SK-N-SH treated with all-trans-retinoic acid at 6 μM for 48 hours (cell line): ENCODE data around the gene CIRBP.

ENCODE experiments used
- ATAC-seq: fragments of 200-7000 bp; cut with Tn5 transposase; 3 replicates; pipeline ENCODE4 v1.9.1; 2020; ENCODE audit warnings: mild to moderate bottlenecking, moderate library complexity
- BACH2 ChIP-seq: fragments of 250-450 bp; sonication (Bioruptor Pico); IDR thresholded peaks from 2 replicates; pipeline ENCODE4 v1.9.0; 2021; ENCODE audit warnings: mild to moderate bottlenecking, borderline replicate concordance
- CREB5 ChIP-seq: fragments of 250-450 bp; sonication (Bioruptor Pico); IDR thresholded peaks from 2 replicates; pipeline ENCODE4 v1.5.1; 2020; ENCODE audit warnings: low read depth, mild to moderate bottlenecking, moderate library complexity
- CSDC2 ChIP-seq: fragments of 250-450 bp; sonication (Bioruptor Pico); IDR thresholded peaks from 2 replicates; pipeline ENCODE4 v1.5.0; 2020; ENCODE audit warnings: mild to moderate bottlenecking, moderate library complexity
- CSRNP3 ChIP-seq: fragments of 250-450 bp; sonication (Bioruptor Pico); IDR thresholded peaks from 2 replicates; pipeline ENCODE4 v1.5.1; 2021; ENCODE audit warnings: mild to moderate bottlenecking, moderate library complexity
- ESRRG ChIP-seq: fragments of 250-450 bp; sonication (Bioruptor Pico); IDR thresholded peaks from 2 replicates; pipeline ENCODE4 v1.6.1; 2021; ENCODE audit warnings: mild to moderate bottlenecking
- GLIS3 ChIP-seq: fragments of 250-450 bp; sonication (Bioruptor Pico); IDR thresholded peaks from 2 replicates; pipeline ENCODE4 v1.5.0; 2020; ENCODE audit warnings: mild to moderate bottlenecking, moderate library complexity
- ISL1 ChIP-seq: fragments of 250-450 bp; sonication (Bioruptor Pico); IDR thresholded peaks from 2 replicates; pipeline ENCODE4 v2.1.2; 2022; ENCODE audit warnings: mild to moderate bottlenecking, moderate library complexity
- OSR1 ChIP-seq: fragments of 250-450 bp; sonication (Bioruptor Pico); IDR thresholded peaks from 2 replicates; pipeline ENCODE4 v1.8.0; 2022; ENCODE audit warnings: moderate library complexity, mild to moderate bottlenecking, inconsistent platforms
- PATZ1 ChIP-seq: fragments of 250-450 bp; sonication (Bioruptor Pico); IDR thresholded peaks from 2 replicates; pipeline ENCODE4 v1.8.0; 2020; ENCODE audit warnings: mild to moderate bottlenecking, moderate library complexity, borderline replicate concordance
- PPARA ChIP-seq: fragments of 250-450 bp; sonication (Bioruptor Pico); IDR thresholded peaks from 2 replicates; pipeline ENCODE4 v1.5.0; 2020; ENCODE audit warnings: mild to moderate bottlenecking, borderline replicate concordance
- SNAI2 ChIP-seq: fragments of 250-450 bp; sonication (Bioruptor Pico); IDR thresholded peaks from 2 replicates; pipeline ENCODE4 v1.5.0; 2020; ENCODE audit warnings: mild to moderate bottlenecking, moderate library complexity
- TCF4 ChIP-seq: fragments of 250-450 bp; sonication (Bioruptor Pico); IDR thresholded peaks from 2 replicates; pipeline ENCODE4 v1.8.0; 2021; ENCODE audit warnings: mild to moderate bottlenecking, moderate library complexity, borderline replicate concordance
- TOX ChIP-seq: fragments of 250-450 bp; sonication (Bioruptor Pico); IDR thresholded peaks from 2 replicates; pipeline ENCODE4 v1.8.0; 2021; ENCODE audit warnings: mild to moderate bottlenecking, moderate library complexity, borderline replicate concordance
- TSHZ2 ChIP-seq: fragments of 250-450 bp; sonication (Bioruptor Pico); IDR thresholded peaks from 2 replicates; pipeline ENCODE4 v1.5.0; 2020; ENCODE audit warnings: mild to moderate bottlenecking, moderate library complexity
- ZC3H10 ChIP-seq: fragments of 250-450 bp; sonication (Bioruptor Pico); IDR thresholded peaks from 2 replicates; pipeline ENCODE4 v1.5.1; 2021; ENCODE audit warnings: mild to moderate bottlenecking, moderate library complexity
- ZFP3 ChIP-seq: fragments of 250-450 bp; sonication (Bioruptor Pico); IDR thresholded peaks from 2 replicates; pipeline ENCODE4 v1.5.0; 2020; ENCODE audit warnings: mild to moderate bottlenecking, moderate library complexity
- ZFP30 ChIP-seq: fragments of 450-650 bp; formaldehyde crosslinking; IDR thresholded peaks from 2 replicates; pipeline ENCODE4 v1.5.0; 2022; ENCODE audit warnings: mild to moderate bottlenecking, moderate library complexity
- ZNF565 ChIP-seq: fragments of 450-650 bp; formaldehyde crosslinking; conservative IDR thresholded peaks from 2 replicates; pipeline ENCODE4 v1.5.0; 2020; ENCODE audit warnings: low read depth, mild to moderate bottlenecking, moderate library complexity
- ZNF70 ChIP-seq: fragments of 450-650 bp; formaldehyde crosslinking; IDR thresholded peaks from 2 replicates; pipeline ENCODE4 v1.5.0; 2020; ENCODE audit warnings: mild to moderate bottlenecking, moderate library complexity
- ZNF8 ChIP-seq: fragments of 450-650 bp; formaldehyde crosslinking; IDR thresholded peaks from 2 replicates; pipeline ENCODE4 v1.5.0; 2020; ENCODE audit warnings: mild to moderate bottlenecking, moderate library complexity

CIRBP gene

GRCh38 chr19:1280636-1281568, 11.8 kb downstream of the CIRBP start:
- no peak for ATAC-seq
- no peak for TF ChIP-seq CSRNP3 (CRISPR knock-in tag)
- TF ChIP-seq TSHZ2 (CRISPR knock-in tag), result no peak
- no peak for TF ChIP-seq ZFP30

GRCh38 chr19:1281569-1282287, 12.6 kb downstream of the CIRBP start:
- TF ChIP-seq ISL1, result no peak
- TF ChIP-seq TSHZ2 (CRISPR knock-in tag), result no peak
- TF ChIP-seq CREB5 (CRISPR knock-in tag), result no peak
- TF ChIP-seq OSR1 (CRISPR knock-in tag), result no peak
- no peak for TF ChIP-seq ZFP30
- no peak for TF ChIP-seq ESRRG (CRISPR knock-in tag)
- no peak for TF ChIP-seq ZNF565
- no peak for TF ChIP-seq BACH2 (CRISPR knock-in tag)
- no peak for TF ChIP-seq PPARA (CRISPR knock-in tag)
- no peak for TF ChIP-seq TOX (CRISPR knock-in tag)
- no peak for TF ChIP-seq GLIS3
- no peak for TF ChIP-seq PATZ1 (CRISPR knock-in tag)
- TF ChIP-seq ZNF8, result no peak
- no peak for TF ChIP-seq ZC3H10 (CRISPR knock-in tag)
- TF ChIP-seq CSDC2 (CRISPR knock-in tag), result no peak
- no peak for TF ChIP-seq SNAI2
- ATAC-seq, result no peak

- TF ChIP-seq CREB5 (CRISPR knock-in tag) (no peak), ZNF70 (CRISPR knock-in tag) (no peak), GLIS3 (no peak), TOX (CRISPR knock-in tag) (no peak), OSR1 (CRISPR knock-in tag) (no peak), ZFP3 (CRISPR knock-in tag) (no peak), ZNF565 (no peak), BACH2 (CRISPR knock-in tag) (no peak), CSRNP3 (CRISPR knock-in tag) (no peak), TCF4 (CRISPR knock-in tag) (no peak)
- ATAC-seq, result no peak
These were observed 13.6 kb downstream of the CIRBP start for GRCh38 chr19:1282588-1283206.
